ENCODE data around the gene MKNK1.
A peak's percentile ranks its signal among the peaks of the same experiment; 100 is the strongest.

Gene MKNK1

GRCh38 chr1:46526013-46526690 is 77.9 kb downstream of the MKNK1 start:
- CTCF ChIA-PET = interaction anchor here (0.6 to 15.0 kb wide), 15 partner anchors 7 to 193 kb away, joined by 3 to 418 read pairs (median 8); partner anchors contain the start of gene DMBX1
- Histone ChIP-seq H3K9me3 (ENCODE audit: control insufficient read depth, insufficient read depth, low read depth, low read length) (no peaks in the 10 kb centered on the region), H3K27ac (ENCODE audit: extremely low read depth, low read depth, low read length) (no peak overlapping the region), H3K4me3 (ENCODE audit: low read depth, low read length) (no peak overlapping the region), H3K36me3 (ENCODE audit: control insufficient read depth in 2 of 2, insufficient read depth in 1 of 2, low read length in 2 of 2) (no peaks in the 10 kb centered on the region), H3K4me1 (ENCODE audit: control insufficient read depth, insufficient read depth, low read length) (peaks cover 5% of the 10 kb centered on the region; the same call in 1 of the 2 replicates)
- POLR2A ChIA-PET = interaction anchor here (0.5 to 0.9 kb wide), 2 partner anchors 15 to 38 kb away, joined by 3 read pairs; no protein-coding TSS in a partner anchor
- TF ChIP-seq ZNF518A (tag by site-specific recombination; conservative IDR thresholded peaks at IDR 0.05; ENCODE audit: low read depth) = no peak
- peak; percentile 55 for TF ChIP-seq WT1 (tag by site-specific recombination; IDR thresholded peaks at IDR 0.05)
- no peak for TF ChIP-seq ZNF148 (tag by site-specific recombination; IDR thresholded peaks at IDR 0.05; ENCODE audit: borderline replicate concordance)
- no peak for TF ChIP-seq ZNF514 (tag by site-specific recombination; IDR thresholded peaks at IDR 0.05)
- no peak for TF ChIP-seq PRDM2 (tag by site-specific recombination; IDR thresholded peaks at IDR 0.05; ENCODE audit: borderline replicate concordance)
- peak; percentile 48; the same call in 1 of the 2 replicates for TF ChIP-seq PATZ1 (tag by site-specific recombination; IDR thresholded peaks at IDR 0.05)
- TF ChIP-seq KLF17 (tag by site-specific recombination; IDR thresholded peaks at IDR 0.05) = peak; percentile 72
- no peak for TF ChIP-seq ZNF560 (tag by site-specific recombination; IDR thresholded peaks at IDR 0.05; ENCODE audit: borderline replicate concordance)
- no peak for TF ChIP-seq ZNF169 (tag by site-specific recombination; IDR thresholded peaks at IDR 0.05)
- peak; percentile 82 for TF ChIP-seq ZNF398 (tag by site-specific recombination; IDR thresholded peaks at IDR 0.05)
- TF ChIP-seq PRDM6 (tag by site-specific recombination; IDR thresholded peaks at IDR 0.05) = no peak
- TF ChIP-seq ZBTB8A (tag by site-specific recombination; IDR thresholded peaks at IDR 0.05) = 0 out of 2 replicates have a peak, but pooled peaks have one; percentile 26
- no peak for TF ChIP-seq KLF7 (tag by site-specific recombination; IDR thresholded peaks at IDR 0.05; ENCODE audit: borderline replicate concordance)
- no peak for TF ChIP-seq ZNF548 (tag by site-specific recombination; IDR thresholded peaks at IDR 0.05)
- peak; percentile 95 for TF ChIP-seq GLIS1 (tag by site-specific recombination; IDR thresholded peaks at IDR 0.05)

Data from HEK293 (cell line).